HuH-7.5 (cell line): Measurements from ENCODE around the gene ANKRD66.
"Not testable (repeated sequence)": the region's sequence is repeated elsewhere in the genome, so short reads cannot be mapped to it uniquely, and the experiment has no call there.

Experiments
- DNase-seq: peaks from one replicate; pipeline ENCODE4 v3.0.0; 2011; ENCODE audit warnings: low spot score

The ANKRD66 gene

GRCh38 chr6:46755865-46756264, 9.1 kb downstream of the ANKRD66 start:
- no peak for DNase-seq

DNA sequence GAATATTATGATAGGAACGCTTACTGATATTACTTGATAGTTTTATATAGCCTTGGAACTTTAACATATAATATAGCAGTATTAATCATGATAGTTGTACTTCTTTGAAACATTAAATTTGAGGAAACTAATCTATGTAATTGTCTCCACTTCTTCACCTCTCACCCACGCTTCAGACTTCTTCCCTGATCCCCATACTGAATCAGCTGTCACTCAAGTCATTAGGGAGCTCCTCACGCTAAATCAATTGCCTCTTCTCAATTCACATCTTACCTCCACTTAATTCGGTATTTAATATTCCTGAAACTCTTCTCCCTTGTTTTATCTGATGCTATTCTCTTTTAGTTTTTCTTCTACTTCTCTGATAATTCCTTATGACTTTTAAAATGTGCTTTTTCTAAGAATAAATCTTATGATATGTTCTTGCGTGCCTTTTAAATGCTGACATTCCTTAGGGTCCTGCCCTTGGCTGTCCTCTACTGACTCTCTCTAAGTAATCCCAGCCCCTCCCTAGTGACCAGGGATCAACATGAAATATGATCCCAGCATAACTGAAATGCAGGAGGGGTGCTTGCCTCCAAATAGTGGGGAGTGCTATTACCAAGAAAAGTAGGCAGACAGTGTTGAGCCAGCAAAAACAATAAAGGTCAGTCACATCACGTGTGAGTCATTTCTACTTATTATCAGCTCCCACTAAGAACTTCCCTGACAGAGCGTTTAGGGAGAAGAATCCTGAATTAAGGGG, 9.9 kb downstream of the ANKRD66 start:
- no peak for DNase-seq

DNA sequence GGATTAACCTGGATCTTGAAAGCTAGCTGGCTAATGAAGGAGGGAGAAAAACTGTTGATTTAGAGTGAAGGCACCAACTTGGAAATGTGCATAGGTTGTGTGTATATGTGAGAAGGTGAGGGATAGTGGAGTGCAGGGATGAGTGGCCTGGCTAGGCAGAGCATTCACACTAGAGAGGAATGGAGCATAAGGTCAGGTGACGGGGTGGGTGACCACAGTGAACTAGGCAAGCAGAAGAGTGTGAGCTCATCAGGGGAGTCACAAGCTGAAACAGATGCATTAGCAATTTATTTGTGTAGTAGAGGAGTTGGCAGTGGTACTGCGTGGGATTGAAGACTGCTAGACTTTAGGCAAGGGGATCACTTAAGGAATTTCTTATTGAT, 10.5 kb downstream of the ANKRD66 start:
- no peak for DNase-seq

DNA sequence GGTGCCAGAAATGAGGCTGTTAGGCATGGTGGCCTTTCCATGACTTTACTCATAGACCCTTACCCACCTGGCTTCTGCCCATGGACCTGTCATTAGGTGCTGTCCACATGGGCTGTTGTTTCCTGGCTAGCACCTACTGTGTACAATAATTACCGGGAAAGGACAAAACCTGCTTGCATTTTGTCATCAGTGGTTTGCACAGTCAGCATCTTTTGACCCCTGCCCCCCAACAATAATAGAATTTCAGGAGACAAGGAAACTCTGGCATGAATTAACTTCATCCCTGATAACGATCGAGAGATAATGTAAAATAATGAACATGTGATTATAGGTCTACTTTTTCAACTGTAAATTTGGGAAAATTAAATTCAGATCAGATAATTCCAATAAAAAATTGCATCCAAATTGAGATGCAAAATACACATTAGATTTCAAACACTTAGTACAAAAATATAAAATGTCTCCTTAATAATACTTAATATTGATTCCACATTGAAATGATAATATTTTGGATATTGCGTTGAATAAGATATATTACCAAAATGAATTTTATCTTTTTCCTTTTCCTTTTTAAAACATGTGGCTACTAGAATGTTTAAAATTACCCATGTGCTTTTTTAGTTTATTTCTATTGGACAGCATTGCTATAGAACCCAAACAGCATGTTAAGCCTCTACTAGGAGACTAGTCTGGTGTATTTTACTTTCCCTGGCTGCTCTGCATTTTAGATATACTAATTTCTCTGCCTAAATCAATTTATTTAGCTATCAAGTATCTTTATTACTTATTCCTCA, 12.4 kb downstream of the ANKRD66 start:
- DNase-seq = no peak

DNA sequence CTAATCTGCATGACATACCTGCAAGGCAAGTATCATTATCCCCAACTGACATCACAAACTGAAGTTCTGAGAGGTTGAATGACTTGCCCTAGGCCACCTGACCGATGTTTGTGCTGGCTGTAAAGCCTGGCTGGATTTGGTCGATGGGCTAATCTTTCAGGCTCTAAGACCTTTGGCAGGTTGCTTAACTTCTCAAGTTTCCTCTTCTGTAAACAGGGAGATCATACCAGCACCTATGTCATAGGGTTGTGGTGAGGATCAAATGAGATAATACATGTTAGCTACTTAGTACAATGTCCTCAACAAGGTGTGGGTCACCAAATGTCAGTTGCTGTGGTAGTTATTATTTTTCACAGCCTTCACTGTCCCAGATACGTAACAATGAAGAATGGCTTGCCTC, 14.2 kb downstream of the ANKRD66 start:
- DNase-seq = no peak

GRCh38 chr6:46763466-46763865, 16.7 kb downstream of the ANKRD66 start:
- no peak for DNase-seq

GRCh38 chr6:46764280-46764679, 17.5 kb downstream of the ANKRD66 start:
- DNase-seq = not testable (repeated sequence)

- no peak for DNase-seq
Measured at GRCh38 chr6:46764961-46765360, 18.2 kb downstream of the ANKRD66 start.

GRCh38 chr6:46772016-46772415, 25.3 kb downstream of the ANKRD66 start:
- no peak for DNase-seq

GRCh38 chr6:46772762-46773161, 26.0 kb downstream of the ANKRD66 start:
- no peak for DNase-seq

GRCh38 chr6:46773201-46773855, 26.6 kb downstream of the ANKRD66 start:
- no peak for DNase-seq

DNA sequence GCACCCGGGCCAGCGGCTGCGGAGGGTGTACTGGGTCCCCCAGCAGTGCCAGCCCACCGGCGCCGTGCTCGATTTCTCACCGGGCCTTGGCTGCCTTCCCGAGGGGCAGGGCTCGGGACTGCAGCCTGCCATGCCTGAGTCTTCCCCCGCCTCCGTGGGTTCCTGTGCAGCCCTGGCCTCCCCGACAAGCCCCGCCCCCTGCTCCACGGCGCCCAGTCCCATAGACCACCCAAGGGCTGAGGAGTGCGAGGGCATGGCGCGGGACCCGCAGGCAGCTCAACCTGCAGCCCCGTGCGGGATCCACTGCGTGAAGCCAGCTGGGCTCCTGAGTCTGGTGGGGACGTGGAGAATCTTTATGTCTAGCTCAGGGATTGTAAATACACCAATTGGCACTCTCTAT, 28.0 kb downstream of the ANKRD66 start:
- not testable (repeated sequence) for DNase-seq

DNA sequence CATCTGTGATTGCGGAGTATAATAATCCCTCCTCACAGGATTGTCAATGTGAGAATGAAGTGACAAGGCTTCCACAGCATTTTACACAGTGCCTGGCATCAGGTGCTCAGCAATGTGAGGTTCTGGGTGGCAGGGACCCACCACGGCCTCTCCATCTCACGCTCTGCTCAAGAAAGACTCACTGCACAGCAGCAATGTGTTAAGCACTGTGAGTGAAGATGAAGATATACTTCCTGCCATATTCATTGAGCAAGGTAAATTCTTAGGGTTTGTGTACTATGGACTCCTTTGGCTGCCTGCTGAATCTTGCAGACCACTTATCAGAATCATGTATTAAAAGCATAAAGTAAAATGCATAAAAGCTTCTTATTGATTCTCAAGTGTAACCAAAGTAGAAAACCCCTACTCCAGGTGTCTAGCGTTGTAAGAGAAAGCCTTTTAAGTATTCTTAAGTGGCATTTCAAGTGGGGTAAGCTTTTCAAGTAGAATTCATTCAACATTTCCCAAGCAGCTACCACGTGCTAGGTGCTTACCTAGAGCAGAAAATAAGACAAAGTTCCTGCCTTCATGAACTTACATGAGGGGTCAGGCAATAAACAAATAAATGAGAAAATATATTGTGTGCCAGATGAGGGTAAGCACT, 29.5 kb downstream of the ANKRD66 start:
- no peak for DNase-seq

DNA sequence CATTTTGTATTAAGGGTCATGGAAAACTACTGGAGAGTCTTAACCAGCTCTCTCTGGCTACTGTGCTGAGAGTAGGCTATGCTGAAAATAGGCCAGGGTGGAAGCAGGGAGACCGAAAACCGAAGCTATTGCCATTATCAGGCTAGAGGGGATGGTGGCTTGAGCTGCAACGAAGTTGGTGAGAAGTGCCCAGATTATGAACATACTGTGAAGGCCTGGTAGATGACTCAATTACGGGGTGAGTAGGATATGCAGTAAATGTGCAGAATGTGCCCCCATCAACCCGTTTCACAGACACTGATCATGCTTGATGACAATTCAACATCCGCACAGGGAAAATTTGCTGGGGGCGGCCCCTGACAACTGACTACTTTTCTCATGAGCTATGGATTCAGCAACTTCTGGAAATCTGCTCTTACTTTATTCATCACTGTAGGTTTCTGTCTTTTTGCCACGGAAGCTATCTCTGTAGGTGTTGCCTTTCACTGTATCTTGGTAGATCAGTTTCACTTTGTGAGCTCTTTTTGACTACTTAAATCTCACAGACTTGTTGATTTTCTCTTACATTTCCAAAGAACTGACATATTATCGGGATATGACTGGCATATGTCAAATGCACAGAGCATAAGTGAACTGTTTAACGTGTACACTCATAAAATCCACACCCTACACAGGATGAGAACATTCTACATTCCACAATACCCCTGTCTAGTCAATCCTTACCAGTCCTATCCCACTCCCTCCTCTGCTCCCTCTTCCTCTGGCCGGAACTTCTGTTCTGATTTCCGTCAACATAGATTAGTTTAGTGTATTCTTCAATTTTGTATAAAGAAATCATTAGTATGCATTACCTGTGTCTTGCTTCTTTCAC, 31.0 kb downstream of the ANKRD66 start:
- no peak for DNase-seq

DNA sequence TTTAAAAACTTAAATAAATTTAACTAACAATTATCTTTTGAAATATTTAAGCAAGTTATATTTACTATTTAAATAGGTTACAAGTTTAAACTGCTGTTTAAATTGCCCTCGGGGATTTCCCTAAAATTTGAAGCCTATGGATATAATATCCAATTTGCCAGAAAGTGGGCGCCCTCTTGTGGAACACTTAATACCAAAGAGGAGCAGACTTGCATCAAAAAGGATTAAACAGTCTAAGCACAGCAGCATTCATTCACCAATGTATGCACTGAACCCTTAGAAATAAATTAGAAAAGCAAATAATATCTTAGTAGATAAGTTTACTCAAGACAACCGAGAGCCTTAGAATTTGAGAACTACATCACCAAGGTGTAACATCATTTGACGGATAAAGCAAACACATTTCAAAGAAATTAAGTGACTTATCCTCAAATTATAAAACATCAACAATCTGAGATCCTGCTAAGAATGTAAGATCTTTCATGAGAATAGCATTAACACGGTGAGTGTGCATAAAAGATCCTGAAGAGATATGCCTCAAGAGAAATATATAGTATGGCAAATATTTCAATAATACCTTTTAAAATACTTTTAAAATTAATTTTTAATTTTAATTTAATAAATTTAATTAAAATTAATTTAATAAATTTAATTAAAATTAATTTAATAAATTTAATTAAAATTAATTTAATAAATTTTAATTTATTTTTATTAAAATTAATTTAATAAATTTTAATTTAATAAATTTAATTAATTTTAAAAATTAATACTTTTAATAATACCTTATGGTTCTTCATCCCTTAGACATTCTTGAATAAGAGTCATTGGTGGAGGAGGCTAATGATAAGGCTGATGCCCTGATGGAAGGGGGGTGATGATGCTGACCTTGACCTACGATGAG, 35.0 kb downstream of the ANKRD66 start:
- DNase-seq = no peak

- DNase-seq = no peak
Measured at GRCh38 chr6:46784535-46784934, 37.8 kb downstream of the ANKRD66 start.

DNA sequence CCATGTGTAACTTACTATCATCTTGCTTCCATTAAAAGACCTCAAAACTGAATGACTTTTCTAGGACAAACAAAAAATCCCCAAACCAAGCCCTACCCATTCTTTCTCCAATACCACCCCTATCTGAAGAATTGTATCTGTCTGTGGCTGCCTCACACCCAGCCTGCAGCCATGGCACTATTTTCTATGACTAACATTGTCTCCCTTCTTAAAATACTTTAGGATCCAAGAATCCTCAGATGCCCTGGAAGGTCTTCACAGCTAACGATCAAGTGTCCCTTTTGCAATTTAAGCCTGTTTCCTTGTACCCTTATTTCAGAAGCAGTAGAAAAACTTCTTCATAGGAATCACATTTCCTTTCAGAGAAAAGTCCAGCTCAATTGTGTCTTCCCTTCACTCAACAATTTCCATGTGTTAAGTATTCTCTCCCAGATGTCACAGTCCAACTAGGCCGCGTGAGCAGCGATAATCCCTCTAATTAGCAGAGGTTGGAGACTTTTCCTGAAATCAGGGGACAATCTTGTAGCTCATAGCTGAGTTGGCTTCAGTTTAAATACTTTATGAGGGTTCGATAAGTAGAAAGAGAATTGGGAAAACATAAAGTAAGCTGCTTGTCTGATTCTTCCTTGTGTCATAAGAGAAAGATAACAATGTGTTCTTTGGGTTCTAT, 41.3 kb downstream of the ANKRD66 start:
- DNase-seq = no peak

GRCh38 chr6:46788791-46789190, 42.1 kb downstream of the ANKRD66 start:
- no peak for DNase-seq

- no peak for DNase-seq
Measured at GRCh38 chr6:46789434-46790354, 43.0 kb downstream of the ANKRD66 start.
